GM21390 (cell line): ENCODE data around the gene D2HGDH.
"Not testable (repeated sequence)": the region's sequence is repeated elsewhere in the genome, so short reads cannot be mapped to it uniquely, and the experiment has no call there.

Experiments used
- ATAC-seq: cut with Tn5 transposase; IDR thresholded peaks from one replicate; pipeline ENCODE4 v1.9.1; 2021; ENCODE audit not compliant: unreplicated experiment

D2HGDH gene

DNA sequence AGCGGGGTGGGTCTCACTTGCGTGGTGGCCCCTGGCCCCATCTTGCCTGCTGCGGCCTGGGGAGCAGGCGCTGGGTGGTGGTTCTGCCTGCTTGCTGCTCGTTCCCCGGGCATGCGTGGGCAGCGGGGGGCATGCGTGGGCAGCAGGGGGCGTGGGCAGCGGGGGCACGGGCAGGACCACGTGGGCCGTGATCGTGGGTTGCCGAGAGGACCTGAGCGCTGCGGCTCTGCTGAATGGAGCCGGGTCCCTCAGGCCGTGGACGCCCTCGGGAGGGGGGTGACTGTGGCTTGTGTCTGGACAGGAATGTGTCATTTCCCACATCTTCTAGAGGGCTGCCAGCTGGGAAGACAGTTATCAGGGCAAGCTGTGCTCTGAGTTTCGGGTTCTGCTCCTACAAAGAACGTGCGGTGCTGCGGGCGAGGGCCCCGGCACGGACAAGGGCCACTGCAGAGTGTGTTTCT lies 33.9 kb downstream of the D2HGDH start:
- ATAC-seq, result no peak

DNA sequence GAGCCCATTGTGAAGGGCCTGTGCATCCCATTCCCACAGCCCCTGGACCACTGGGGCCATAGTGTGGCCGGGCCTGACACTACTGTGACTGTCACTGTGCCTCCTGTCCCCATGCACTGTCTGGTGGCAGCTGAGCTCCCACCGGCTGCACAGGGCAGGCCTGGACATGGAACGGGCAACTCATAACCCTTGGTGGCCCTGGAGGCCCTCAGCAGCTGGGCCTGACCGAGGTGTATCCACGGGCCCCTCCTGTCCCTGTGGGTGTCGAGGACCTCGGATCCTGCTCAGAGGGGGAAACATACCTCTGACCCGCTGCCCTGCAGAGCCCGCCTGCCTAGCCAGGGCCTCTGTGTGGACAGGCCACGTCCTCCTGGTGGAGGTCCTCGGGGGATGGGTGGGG lies 34.4 kb downstream of the D2HGDH start:
- ATAC-seq, result no peak

DNA sequence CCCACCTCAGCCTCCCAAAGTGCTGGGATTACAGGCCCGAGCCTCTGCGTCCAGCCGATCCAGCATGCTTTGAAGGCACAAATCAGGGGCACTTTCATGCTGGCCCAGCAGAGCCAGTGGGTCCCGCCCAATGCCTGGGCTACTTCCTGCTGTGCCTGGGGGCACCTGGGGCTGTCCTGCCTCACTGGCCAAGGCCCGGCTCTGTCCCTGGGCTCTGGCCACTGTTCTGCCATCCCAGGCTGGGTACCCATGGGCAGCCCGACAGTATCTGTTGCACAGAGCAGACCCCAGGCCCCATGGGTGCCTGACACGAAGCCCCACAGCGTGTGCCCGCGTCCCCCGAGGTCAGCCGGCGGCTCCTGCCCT lies 35.4 kb downstream of the D2HGDH start:
- ATAC-seq, result no peak

GRCh38 chr2:241770185-241770935 lies 35.9 kb downstream of the D2HGDH start:
- ATAC-seq, result no peak

DNA sequence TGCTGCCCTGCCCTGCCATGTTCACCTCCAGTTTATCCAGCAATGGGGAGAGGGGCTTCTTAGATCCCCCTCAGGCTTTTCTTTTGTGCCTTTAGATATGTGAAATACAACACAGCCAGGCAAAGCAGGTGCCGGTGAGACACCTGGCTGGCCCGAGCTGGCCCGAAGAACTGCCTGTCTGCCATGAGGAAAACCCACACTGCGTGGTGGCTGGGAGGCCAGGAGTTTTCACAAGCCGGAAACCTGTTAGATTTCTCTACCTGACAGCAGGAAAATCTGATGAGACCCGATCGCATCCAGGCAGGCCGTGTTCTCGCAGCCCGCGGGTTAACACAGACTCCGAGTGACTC lies 36.5 kb downstream of the D2HGDH start:
- no peak for ATAC-seq

GRCh38 chr2:241771286-241772062 lies 37.0 kb downstream of the D2HGDH start:
- ATAC-seq, result no peak

GRCh38 chr2:241772063-241772499 lies 37.7 kb downstream of the D2HGDH start:
- no peak for ATAC-seq

GRCh38 chr2:241773511-241774418 lies 39.3 kb downstream of the D2HGDH start:
- ATAC-seq, result no peak

DNA sequence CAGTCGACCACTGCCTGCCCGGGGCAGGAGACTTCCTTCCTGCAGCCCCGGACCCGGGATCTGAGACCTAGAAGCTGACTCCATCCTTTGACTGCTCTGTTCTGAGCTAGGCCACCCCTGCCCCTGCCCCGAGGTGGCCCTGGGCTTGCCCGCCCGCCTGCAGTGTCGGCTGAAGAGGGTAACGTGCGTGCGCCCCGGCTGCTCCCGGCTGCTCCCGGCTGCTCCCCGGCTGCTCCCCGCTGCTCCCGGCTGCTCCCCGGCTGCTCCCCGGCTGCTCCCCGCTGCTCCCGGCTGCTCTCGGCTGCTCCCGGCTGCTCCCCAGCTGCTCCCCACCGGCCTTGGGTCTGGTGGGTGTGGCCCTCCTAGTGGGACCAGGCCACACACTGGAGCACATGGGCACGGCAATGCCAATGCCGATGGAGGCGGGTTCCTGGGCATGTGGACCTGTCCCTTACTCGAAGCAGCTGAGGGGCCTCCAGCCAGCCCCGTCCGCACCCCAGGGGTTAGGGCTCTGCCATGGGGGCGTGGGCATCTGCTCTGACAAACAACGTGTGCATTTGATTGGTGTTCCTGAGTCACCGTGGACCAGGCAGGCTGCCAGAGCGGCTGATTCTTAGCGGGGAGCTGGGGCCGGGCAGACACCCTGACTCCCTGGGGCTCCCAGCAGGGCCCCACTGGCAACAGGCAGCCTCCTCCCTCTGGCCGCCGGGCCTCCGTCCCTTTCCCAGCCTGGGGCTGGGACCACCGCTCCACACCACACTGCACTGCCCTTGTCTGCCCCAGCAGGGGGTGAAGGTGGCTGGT lies 40.2 kb downstream of the D2HGDH start:
- ATAC-seq, result no peak

- no peak for ATAC-seq
These were observed 41.1 kb downstream of the D2HGDH start for GRCh38 chr2:241775223-241776177.

DNA sequence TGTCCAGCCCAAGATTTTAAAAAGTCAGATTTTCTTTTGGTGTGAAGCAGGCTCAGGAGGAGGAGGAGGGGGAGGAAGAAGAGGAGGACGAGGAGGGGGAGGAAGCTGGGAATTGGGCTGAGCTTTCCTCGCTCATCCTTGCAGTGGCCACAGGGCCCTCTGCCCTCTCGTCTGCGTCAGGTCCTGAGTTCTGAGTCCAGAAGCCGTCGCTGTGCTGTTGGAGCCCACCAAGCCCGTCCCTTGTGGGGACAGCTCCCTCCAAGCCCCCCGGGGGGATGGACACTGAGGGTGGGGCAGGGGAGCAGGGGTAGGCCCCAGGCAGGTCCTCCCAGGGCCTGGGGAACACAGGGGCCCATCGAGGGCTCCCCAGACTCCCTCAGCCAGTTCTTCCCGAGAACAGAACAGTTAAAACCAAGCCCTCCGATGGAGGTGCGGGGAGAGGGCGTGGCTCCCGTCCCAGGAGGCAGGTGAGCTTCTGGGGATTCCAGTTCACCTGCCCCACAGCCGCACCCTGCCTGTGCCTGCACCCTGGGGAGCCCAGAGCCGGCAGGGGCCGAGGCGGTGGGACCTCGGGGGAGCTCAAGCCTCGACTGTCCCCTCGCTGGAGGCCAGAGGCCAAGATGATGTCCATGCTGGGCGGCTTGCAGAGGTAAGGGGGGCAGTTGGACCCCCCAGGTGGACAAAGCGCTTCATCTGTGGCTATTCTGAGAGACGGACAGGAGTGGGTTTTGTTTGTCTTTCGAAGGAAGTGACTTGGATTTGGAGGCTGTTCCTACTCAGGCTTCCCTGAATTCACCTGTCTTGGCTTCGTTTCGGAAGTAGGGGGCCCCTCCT lies 42.1 kb downstream of the D2HGDH start, which contains the start of gene GAL3ST2:
Gene GAL3ST2, plus strand, starts transcription at position 487 of the 834 bp plus-strand sequence. Its CDS starts 134 bp downstream, at position 621.
- no peak for ATAC-seq

- no peak for ATAC-seq
These were observed 42.8 kb downstream of the D2HGDH start for GRCh38 chr2:241777170-241777685.

DNA sequence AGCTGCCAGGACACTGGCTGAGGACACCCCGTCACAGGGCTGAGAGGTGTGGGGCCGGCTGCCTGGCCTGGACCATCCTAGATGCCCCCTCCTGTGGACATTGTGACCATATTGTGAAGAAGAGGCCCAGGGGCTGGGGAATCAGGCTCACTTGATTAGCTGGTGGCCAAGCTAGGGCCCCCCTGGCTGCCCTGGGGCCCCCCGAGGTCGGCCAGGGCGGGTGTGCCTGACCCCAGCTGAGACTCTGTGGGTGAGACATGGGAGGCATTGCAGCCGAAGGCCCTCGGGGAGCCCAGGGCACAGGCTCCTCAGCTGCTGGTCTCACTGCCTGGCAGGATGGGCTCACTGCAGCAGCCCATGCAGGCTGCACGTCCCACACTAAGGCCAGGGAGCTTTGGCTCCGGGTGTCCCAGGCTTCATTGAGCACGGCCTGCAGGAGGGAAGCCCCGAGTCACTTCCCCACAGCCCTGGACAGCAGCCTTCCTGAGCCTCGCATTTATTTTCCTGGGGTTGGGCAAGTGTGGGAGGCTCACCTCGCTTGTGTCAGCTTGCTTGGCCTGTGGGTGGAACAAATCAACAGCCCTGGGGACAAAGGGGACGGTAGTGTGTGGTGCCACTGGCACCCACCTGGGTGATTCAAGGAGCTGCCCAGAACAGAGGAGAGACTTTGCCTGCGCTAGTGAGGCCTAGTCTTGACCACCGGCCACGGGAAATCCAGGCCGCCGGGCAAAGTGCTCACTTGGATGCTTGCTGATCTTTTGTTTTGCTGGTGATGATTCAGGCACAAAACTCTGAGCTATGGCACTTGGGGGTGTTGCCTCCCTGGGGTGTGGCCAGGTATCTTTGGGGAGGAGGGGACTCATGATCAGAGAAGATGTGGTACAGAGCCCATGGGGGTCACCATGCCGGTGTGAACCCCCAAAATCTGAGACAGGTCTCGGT lies 43.5 kb downstream of the D2HGDH start:
- ATAC-seq, result no peak

GRCh38 chr2:241780939-241781569 lies 46.6 kb downstream of the D2HGDH start:
- ATAC-seq, result no peak

- not testable (repeated sequence) for ATAC-seq
These were observed 47.6 kb downstream of the D2HGDH start for GRCh38 chr2:241782053-241782452.

DNA sequence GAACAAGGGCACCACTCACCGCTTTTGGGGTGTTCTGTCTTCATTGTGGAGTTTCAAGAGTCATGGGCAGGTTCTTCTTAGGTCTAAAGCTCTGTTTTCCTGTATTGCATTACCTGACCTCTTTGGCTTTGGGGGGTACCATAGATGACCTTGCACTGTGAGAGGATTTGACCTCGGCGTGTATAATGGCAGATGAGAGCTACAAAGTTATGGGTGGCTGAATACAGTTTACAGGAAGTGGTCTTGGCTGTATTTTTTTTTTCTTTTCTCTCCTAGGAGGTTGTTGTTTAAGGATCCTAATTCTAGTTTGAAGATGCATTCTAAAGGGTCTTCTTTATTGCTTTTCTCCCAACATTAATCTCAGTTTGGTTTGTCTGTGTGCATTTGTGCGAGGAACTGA lies 53.7 kb downstream of the D2HGDH start:
- ATAC-seq, result no peak

GRCh38 chr2:241788572-241788971 lies 54.1 kb downstream of the D2HGDH start:
- no peak for ATAC-seq
